Posterior vena cava (tissue), 2 donors: ENCODE results near the gene FOXL2. TPM values are rescaled to one million over a fixed set of nuclear protein-coding genes. Genes with fewer than 3 reads are reported as not detected.

ENCODE experiments used
- DNase-seq: peaks from one replicate; pipeline ENCODE4 v3.0.0-alpha.2; 2020; ENCODE audit warnings: low spot score
- intact Hi-C, 2 donors: fragments of 100-400 bp; cut with DNase I; formaldehyde crosslinking; loops; one replicate each; pipeline versions ENCODE4 v1.14.1 to v1.14.2; 2022 to 2023
- long read RNA-seq, 2 donors: library from polyadenylated mRNA; unstranded; transcript quantifications; one replicate each; pipeline ENCODE4 v2.0.0, GENCODE V29; 2020 to 2021
- total RNA-seq, 2 donors: library from RNA; stranded (reverse); fragmentation: NEBNext Ultra II Directional; extraction: Animal tissue kit (Norgen Biotek cat#: 25700); gene quantifications; one replicate each; pipeline ENCODE4 v1.2.1, GENCODE V29; 2021
- donor health status: DM: yes; HTN: yes; CAD: no.
- donor health status: DM: yes; HTN: yes; CAD: no.

FOXL2 gene
- not detected for total RNA-seq
- long read RNA-seq, donor 1 = 0 reads
- long read RNA-seq, donor 2 = 0 reads

- no peak for DNase-seq
- intact Hi-C loops = no loop called here
Observed at GRCh38 chr3:138946663-138947494, at the start of gene FOXL2, which contains the start of gene FOXL2NB. FOXL2 (minus strand) TSS chr3:138947137; CDS start chr3:138946722, 415 bp downstream. FOXL2NB (plus strand) TSS chr3:138947217; CDS start chr3:138947365, 148 bp downstream.

GRCh38 chr3:138995706-138996105 lies 48.8 kb upstream of the FOXL2 start:
- DNase-seq = no peak
- intact Hi-C loops = no loop called here

GRCh38 chr3:138987181-138987580 lies 40.2 kb upstream of the FOXL2 start:
- intact Hi-C loops = no loop called here
- DNase-seq = no peak

- intact Hi-C loops = no loop called here
Observed at GRCh38 chr3:138985932-138986331, 39.0 kb upstream of the FOXL2 start.

GRCh38 chr3:138984816-138985215 lies 37.9 kb upstream of the FOXL2 start:
- intact Hi-C loops = no loop called here
- DNase-seq = no peak

More at GRCh38 chr3:138985932-138986331, 39.0 kb upstream of the FOXL2 start:
- no peak for DNase-seq

- no peak for DNase-seq
- intact Hi-C loops = no loop called here
Observed at GRCh38 chr3:138976047-138976446, 29.1 kb upstream of the FOXL2 start.

- intact Hi-C loops = no loop called here
- no peak for DNase-seq
Observed at GRCh38 chr3:138975351-138975750, 28.4 kb upstream of the FOXL2 start.

- intact Hi-C loops = no loop called here
- DNase-seq = no peak
Observed at GRCh38 chr3:138974462-138974861, 27.5 kb upstream of the FOXL2 start.

- intact Hi-C loops = no loop called here
- DNase-seq = peak; percentile 69
Observed at GRCh38 chr3:138972941-138973340, 26.0 kb upstream of the FOXL2 start.

GRCh38 chr3:138971766-138972320 lies 24.9 kb upstream of the FOXL2 start:
- peak; percentile 24 for DNase-seq
- intact Hi-C loops = no loop called here

GRCh38 chr3:138964923-138965322 lies 18.0 kb upstream of the FOXL2 start:
- no peak for DNase-seq
- intact Hi-C loops = no loop called here

- intact Hi-C loops = no loop called here
- no peak for DNase-seq
Observed at GRCh38 chr3:138964264-138964663, 17.3 kb upstream of the FOXL2 start.

GRCh38 chr3:138962854-138963560 lies 16.1 kb upstream of the FOXL2 start:
- DNase-seq = no peak
- intact Hi-C loops = no loop called here

GRCh38 chr3:138960417-138960852 lies 13.5 kb upstream of the FOXL2 start:
- intact Hi-C loops = no loop called here
- DNase-seq = peak; percentile 78

- intact Hi-C loops = no loop called here
- no peak for DNase-seq
Observed at GRCh38 chr3:138950701-138951100, 3.8 kb upstream of the FOXL2 start.

- intact Hi-C loops = no loop called here
- DNase-seq = no peak
Observed at GRCh38 chr3:138950006-138950644, 3.2 kb upstream of the FOXL2 start.

GRCh38 chr3:138949445-138950005 lies 2.6 kb upstream of the FOXL2 start:
- intact Hi-C loops = no loop called here
- DNase-seq = no peak

GRCh38 chr3:138949002-138949418 lies 2.1 kb upstream of the FOXL2 start:
- DNase-seq = no peak
- intact Hi-C loops = no loop called here

- intact Hi-C loops = no loop called here
- DNase-seq = no peak
Observed at GRCh38 chr3:138948371-138949001, 1.5 kb upstream of the FOXL2 start.
